ENCODE measurements around the gene HK1. TPM values are rescaled to one million over a fixed set of nuclear protein-coding genes. Genes with fewer than 3 reads are reported as not detected.

The HK1 gene
- total RNA-seq, 1 donor from 2014 or later: 65.6 TPM

DNA sequence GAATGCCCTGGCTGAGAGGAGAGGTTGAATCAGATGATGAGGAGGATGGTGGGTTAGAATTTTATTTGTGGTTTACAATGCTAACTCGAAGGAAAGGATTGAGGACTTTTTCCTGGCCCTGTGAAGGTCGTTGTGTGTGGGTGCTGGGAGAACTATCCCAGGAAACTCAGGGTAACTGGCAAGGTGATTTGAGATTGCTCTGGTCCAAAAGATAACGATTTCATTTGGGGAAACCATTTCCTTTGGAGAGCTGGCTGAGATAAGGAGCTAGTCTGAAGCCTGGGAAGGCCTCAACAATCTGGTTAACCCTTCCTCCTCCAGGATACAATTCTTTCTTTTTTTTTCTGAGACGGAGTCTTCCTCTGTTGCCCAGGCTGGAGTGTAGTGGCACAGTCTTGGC, 33.0 kb downstream of the HK1 start:
- TF ChIP-seq, protein P1, sequence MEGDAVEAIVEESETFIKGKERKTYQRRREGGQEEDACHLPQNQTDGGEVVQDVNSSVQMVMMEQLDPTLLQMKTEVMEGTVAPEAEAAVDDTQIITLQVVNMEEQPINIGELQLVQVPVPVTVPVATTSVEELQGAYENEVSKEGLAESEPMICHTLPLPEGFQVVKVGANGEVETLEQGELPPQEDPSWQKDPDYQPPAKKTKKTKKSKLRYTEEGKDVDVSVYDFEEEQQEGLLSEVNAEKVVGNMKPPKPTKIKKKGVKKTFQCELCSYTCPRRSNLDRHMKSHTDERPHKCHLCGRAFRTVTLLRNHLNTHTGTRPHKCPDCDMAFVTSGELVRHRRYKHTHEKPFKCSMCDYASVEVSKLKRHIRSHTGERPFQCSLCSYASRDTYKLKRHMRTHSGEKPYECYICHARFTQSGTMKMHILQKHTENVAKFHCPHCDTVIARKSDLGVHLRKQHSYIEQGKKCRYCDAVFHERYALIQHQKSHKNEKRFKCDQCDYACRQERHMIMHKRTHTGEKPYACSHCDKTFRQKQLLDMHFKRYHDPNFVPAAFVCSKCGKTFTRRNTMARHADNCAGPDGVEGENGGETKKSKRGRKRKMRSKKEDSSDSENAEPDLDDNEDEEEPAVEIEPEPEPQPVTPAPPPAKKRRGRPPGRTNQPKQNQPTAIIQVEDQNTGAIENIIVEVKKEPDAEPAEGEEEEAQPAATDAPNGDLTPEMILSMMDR (IDR thresholded peaks at IDR 0.05; ENCODE audit: unreplicated experiment): no peak
- no peaks in the 10 kb centered on the region for H3K27me3 Mint-ChIP-seq (ENCODE audit: low read depth)
- H3K27ac Mint-ChIP-seq: peak overlapping the region; percentile 54
- H3K36me3 Mint-ChIP-seq: no peaks in the 10 kb centered on the region
- no peaks in the 10 kb centered on the region for H3K9me3 Mint-ChIP-seq
- peaks cover 19% of the 10 kb centered on the region for H3K4me1 Mint-ChIP-seq
- no peak overlapping the region for H3K4me3 Mint-ChIP-seq
- DNase-seq (ENCODE audit: low spot score in 2 of 2, unreplicated experiment in 2 of 2): no peak

DNA sequence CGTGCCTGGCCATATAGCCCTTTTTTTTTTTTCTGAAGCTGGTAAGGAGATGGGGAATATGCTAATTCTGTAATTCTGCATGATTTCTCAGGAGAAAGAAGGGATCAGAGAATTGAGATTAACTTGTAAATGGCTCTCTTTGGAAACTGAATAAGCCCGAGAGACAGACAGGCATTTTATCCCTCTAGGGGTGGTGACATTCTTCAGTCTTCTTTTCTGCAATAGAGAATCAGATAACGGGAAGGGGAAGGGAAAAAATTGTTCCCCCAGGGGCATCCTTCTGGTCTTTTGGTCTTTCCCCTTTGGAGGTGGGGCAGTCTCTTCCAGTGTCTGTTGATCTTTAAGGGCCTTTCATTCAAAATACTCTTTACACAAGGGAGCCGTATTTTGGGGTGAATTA, 34.2 kb downstream of the HK1 start:
- H3K27me3 Mint-ChIP-seq (ENCODE audit: low read depth): no peaks in the 10 kb centered on the region
- peaks cover 22% of the 10 kb centered on the region for H3K4me1 Mint-ChIP-seq
- no peak for DNase-seq (ENCODE audit: low spot score in 2 of 2, unreplicated experiment in 2 of 2)
- TF ChIP-seq, protein P1 (IDR thresholded peaks at IDR 0.05; ENCODE audit: unreplicated experiment): no peak
- H3K9me3 Mint-ChIP-seq: no peaks in the 10 kb centered on the region
- H3K27ac Mint-ChIP-seq: no peak overlapping the region
- H3K36me3 Mint-ChIP-seq: no peaks in the 10 kb centered on the region
- H3K4me3 Mint-ChIP-seq: no peak overlapping the region

DNA sequence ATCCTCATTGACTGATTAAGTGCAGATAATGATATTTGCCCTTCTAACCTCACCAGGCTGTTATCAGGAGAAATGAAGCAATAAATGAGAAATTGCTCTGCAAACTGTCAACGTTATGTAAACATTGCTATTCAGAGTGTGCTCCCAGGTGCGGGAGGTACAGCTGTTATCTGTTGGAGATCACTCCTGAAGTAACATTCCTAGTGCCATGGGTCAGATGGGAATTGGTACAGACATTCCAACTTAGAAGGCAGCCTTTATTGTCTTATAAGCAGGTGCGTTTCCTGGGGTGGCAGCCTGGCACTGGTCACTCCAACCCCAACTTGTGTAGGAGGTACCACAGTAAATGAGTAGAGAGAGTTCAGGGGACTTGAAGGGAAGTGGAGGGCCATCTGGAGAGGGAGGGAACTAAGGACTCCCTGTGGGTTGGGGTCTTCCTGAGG, 36.8 kb downstream of the HK1 start:
- H3K4me3 Mint-ChIP-seq: no peak overlapping the region

DNA sequence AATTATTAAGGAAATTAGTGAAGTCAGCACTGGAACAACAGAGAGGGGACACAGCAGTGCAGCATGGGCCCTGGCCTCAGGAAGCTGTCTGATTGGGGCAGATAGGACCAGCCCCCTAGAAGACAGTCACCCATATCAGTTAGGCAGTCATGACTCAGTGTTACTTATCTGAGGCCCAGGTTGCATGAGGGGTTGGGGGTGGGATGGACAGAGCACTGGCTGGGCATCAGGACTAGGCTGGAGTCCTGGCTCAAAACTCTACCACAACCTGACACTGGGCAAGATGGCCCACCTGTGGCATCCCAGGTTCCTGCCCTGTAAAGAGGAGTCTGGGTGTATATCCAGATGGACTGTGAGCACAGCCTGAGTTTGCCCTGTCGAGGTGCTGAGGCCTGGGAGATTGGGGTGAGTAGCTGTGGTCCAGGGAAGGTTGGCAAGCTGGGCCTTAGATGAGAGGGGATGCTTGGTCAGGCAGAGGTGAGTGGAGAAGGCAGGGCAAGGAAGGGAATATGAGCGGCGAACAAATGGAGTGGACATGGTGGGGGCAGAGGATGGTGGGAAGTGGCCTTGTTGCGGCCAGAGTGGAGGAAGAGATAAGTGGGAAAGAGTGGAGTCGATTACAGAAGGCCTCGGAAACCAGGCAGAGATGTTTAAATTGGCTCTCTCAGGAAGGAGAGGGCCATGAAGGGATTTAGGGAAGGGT, 37.5 kb downstream of the HK1 start:
- no peak for DNase-seq (ENCODE audit: low spot score in 2 of 2, unreplicated experiment in 2 of 2)
- TF ChIP-seq, protein P1 (IDR thresholded peaks at IDR 0.05; ENCODE audit: unreplicated experiment): no peak

More for the DNA sequence above, 36.8 kb downstream of the HK1 start:
- Mint-ChIP-seq H3K36me3 (no peaks in the 10 kb centered on the region), H3K27me3 (ENCODE audit: low read depth) (no peaks in the 10 kb centered on the region), H3K4me1 (peaks cover 38% of the 10 kb centered on the region), H3K9me3 (no peaks in the 10 kb centered on the region), H3K27ac (no peak overlapping the region)
- DNase-seq (ENCODE audit: low spot score in 2 of 2, unreplicated experiment in 2 of 2): no peak
- TF ChIP-seq, protein P1 (IDR thresholded peaks at IDR 0.05; ENCODE audit: unreplicated experiment): no peak

DNA sequence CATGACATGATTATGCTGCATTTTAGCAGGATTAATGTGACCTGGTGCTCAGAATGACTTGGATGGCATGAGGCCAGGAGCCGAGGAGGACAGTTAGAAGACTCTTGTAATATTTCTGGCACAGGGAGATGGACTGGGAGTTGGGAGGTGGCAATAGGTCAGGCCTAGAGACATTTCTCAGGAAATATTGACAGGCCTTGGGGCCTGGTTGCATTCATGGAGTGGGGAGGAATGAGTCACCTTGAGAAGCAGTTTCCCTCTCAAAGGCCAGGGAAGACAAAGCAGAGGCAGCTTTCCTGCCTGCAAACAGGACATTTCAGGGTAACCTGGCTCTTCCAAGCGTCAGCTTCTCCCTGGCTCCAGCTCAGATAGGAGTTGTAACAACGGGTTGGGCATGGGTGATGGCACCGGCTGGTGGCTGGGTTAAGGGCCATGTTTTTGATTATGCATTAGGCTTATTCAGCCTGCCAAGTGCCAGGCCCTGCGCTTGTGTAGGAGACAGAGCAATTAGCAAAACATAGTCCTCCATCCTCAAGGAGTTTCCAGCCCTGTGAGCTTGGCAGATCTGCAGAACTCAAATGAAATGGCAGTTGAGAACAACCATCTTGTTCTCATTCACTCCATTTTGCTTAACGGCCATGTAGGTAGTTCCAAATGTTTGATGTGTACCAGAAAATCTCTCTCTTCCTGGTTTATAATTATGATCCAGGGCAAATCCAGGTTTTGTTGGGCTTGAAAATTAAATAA, 38.2 kb downstream of the HK1 start:
- TF ChIP-seq, protein P1 (IDR thresholded peaks at IDR 0.05; ENCODE audit: unreplicated experiment): no peak
- Mint-ChIP-seq H3K27me3 (ENCODE audit: low read depth) (no peaks in the 10 kb centered on the region), H3K4me1 (peaks cover 37% of the 10 kb centered on the region), H3K36me3 (no peaks in the 10 kb centered on the region), H3K4me3 (no peak overlapping the region), H3K27ac (peak overlapping the region; percentile 35), H3K9me3 (no peaks in the 10 kb centered on the region)
- no peak for DNase-seq (ENCODE audit: low spot score in 2 of 2, unreplicated experiment in 2 of 2)

More for the DNA sequence above, 37.5 kb downstream of the HK1 start:
- Mint-ChIP-seq H3K4me3 (no peak overlapping the region), H3K36me3 (no peaks in the 10 kb centered on the region), H3K4me1 (peaks cover 39% of the 10 kb centered on the region), H3K9me3 (no peaks in the 10 kb centered on the region), H3K27ac (peak overlapping the region; percentile 35), H3K27me3 (ENCODE audit: low read depth) (no peaks in the 10 kb centered on the region)
